Measurements from ENCODE around the gene CTNNA3.

- TF ChIP-seq EP300 (IDR thresholded peaks at IDR 0.05) (no peak), CTCF (IDR thresholded peaks at IDR 0.05) (no peak), POLR2A (IDR thresholded peaks at IDR 0.05) (no peak)
These were observed 1176.4 kb downstream of the CTNNA3 start for GRCh38 chr10:66519616-66520015.
